Liver (tissue), 3 donors: Measurements from ENCODE around the gene MECP2.

Experiments used
- GABPA ChIP-seq, 2 donors: IDR thresholded peaks in 1 of 2; conservative IDR thresholded peaks in 1 of 2; 2 replicates each; pipeline ENCODE4 v1.6.1; 2016; ENCODE audit warnings: antibody characterized with exemption in 2 of 2, mild to moderate bottlenecking in 1 of 2, moderate library complexity in 1 of 2
- JUND ChIP-seq, 2 donors: IDR thresholded peaks; 2 replicates each; pipeline ENCODE4 v1.6.1; 2016; ENCODE audit warnings: antibody characterized with exemption in 2 of 2
- NR2F2 ChIP-seq: IDR thresholded peaks from 2 replicates; pipeline ENCODE4 v1.6.1; 2016; ENCODE audit warnings: antibody characterized with exemption
- RAD21 ChIP-seq, 2 donors: IDR thresholded peaks; 2 replicates each; pipeline ENCODE4 v1.6.1; 2016; ENCODE audit warnings: antibody characterized with exemption in 2 of 2, mild to moderate bottlenecking in 2 of 2
- SP1 ChIP-seq: IDR thresholded peaks from 2 replicates; pipeline ENCODE4 v1.6.1; 2018; ENCODE audit warnings: antibody characterized with exemption, mild to moderate bottlenecking
- TAF1 ChIP-seq: conservative IDR thresholded peaks from 2 replicates; pipeline ENCODE4 v1.6.1; 2016; ENCODE audit warnings: antibody characterized with exemption, mild to moderate bottlenecking
- YY1 ChIP-seq: IDR thresholded peaks from 2 replicates; pipeline ENCODE4 v1.6.1; 2016; ENCODE audit warnings: antibody characterized with exemption, mild to moderate bottlenecking
- TF ChIP-seq, protein P1 (sequence below): fragments of 150-350 bp; IDR thresholded peaks from 2 replicates; pipeline ENCODE4 v1.5.1; 2017; ENCODE audit warnings: improper control_type of control experiment, low read depth, low read length; ENCODE audit not compliant: missing input control
- TF ChIP-seq, protein P2 (sequence below): IDR thresholded peaks from 2 replicates; pipeline ENCODE4 v1.6.1; 2016; ENCODE audit warnings: antibody characterized with exemption
- TF ChIP-seq, protein P3 (sequence below): IDR thresholded peaks from 2 replicates; pipeline ENCODE4 v1.6.1; 2016; ENCODE audit warnings: antibody characterized with exemption, mild to moderate bottlenecking
- TF ChIP-seq, protein P4 (sequence below): IDR thresholded peaks from 2 replicates; pipeline ENCODE4 v1.6.1; 2016; ENCODE audit warnings: antibody characterized with exemption
- donor health status: healthy.
- donor health status: healthy.

DNA sequence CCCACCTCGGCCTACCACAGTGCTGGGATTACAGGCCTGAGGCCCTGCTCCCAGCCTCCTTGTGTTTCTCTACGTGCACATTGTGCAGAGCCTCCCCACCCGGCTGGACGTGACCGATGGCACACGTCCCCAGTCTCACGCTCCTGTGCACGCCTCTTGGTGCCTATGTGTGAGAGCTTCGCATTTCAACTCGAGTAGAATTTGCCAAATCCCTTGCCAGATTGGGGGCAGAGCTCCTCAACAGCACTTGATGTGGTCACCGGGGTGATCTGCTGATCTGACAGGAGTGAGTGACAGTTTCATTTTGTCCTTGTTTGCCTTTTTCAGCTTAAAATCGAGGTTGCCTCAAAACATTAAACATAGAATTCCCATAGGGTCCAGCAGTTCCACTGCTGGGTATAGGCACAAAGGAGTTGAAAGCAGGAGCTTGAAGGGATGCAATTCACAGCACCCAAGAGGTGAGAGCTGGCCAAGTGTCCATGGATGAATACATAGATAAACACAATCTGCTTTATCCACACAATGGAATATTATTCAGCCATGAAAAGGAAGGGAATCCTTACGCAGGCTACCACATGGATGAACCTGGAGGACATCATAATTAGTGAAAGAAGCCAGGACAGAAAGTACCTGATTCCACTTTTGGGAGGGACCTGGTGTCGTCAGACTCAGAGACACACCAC lies 107.4 kb downstream of the MECP2 start:
- TF ChIP-seq, protein P1, sequence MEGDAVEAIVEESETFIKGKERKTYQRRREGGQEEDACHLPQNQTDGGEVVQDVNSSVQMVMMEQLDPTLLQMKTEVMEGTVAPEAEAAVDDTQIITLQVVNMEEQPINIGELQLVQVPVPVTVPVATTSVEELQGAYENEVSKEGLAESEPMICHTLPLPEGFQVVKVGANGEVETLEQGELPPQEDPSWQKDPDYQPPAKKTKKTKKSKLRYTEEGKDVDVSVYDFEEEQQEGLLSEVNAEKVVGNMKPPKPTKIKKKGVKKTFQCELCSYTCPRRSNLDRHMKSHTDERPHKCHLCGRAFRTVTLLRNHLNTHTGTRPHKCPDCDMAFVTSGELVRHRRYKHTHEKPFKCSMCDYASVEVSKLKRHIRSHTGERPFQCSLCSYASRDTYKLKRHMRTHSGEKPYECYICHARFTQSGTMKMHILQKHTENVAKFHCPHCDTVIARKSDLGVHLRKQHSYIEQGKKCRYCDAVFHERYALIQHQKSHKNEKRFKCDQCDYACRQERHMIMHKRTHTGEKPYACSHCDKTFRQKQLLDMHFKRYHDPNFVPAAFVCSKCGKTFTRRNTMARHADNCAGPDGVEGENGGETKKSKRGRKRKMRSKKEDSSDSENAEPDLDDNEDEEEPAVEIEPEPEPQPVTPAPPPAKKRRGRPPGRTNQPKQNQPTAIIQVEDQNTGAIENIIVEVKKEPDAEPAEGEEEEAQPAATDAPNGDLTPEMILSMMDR: no peak
- TF ChIP-seq JUND (IDR thresholded peaks at IDR 0.05) (no peak), GABPA (IDR thresholded peaks at IDR 0.05 in 1 of 2, conservative IDR thresholded peaks at IDR 0.05 in 1 of 2) (no peak), TAF1 (no peak), NR2F2 (no peak), RAD21 (IDR thresholded peaks at IDR 0.05) (no peak), YY1 (no peak), SP1 (no peak)
- TF ChIP-seq, protein P2, sequence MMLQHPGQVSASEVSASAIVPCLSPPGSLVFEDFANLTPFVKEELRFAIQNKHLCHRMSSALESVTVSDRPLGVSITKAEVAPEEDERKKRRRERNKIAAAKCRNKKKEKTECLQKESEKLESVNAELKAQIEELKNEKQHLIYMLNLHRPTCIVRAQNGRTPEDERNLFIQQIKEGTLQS: no peak
- TF ChIP-seq, protein P3, sequence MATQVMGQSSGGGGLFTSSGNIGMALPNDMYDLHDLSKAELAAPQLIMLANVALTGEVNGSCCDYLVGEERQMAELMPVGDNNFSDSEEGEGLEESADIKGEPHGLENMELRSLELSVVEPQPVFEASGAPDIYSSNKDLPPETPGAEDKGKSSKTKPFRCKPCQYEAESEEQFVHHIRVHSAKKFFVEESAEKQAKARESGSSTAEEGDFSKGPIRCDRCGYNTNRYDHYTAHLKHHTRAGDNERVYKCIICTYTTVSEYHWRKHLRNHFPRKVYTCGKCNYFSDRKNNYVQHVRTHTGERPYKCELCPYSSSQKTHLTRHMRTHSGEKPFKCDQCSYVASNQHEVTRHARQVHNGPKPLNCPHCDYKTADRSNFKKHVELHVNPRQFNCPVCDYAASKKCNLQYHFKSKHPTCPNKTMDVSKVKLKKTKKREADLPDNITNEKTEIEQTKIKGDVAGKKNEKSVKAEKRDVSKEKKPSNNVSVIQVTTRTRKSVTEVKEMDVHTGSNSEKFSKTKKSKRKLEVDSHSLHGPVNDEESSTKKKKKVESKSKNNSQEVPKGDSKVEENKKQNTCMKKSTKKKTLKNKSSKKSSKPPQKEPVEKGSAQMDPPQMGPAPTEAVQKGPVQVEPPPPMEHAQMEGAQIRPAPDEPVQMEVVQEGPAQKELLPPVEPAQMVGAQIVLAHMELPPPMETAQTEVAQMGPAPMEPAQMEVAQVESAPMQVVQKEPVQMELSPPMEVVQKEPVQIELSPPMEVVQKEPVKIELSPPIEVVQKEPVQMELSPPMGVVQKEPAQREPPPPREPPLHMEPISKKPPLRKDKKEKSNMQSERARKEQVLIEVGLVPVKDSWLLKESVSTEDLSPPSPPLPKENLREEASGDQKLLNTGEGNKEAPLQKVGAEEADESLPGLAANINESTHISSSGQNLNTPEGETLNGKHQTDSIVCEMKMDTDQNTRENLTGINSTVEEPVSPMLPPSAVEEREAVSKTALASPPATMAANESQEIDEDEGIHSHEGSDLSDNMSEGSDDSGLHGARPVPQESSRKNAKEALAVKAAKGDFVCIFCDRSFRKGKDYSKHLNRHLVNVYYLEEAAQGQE: no peak
- TF ChIP-seq, protein P4, sequence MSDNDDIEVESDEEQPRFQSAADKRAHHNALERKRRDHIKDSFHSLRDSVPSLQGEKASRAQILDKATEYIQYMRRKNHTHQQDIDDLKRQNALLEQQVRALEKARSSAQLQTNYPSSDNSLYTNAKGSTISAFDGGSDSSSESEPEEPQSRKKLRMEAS: no peak
